Neural progenitor cell (in vitro differentiated cells): ENCODE measurements around the gene KIR2DL3.

Experiments used
- CTCF ChIP-seq: fragments of 200-600 bp; sonication (generic); IDR thresholded peaks from 2 replicates; pipeline ENCODE4 v1.5.1; 2017; ENCODE audit warnings: antibody characterized with exemption, mild to moderate bottlenecking
- EZH2 ChIP-seq: fragments of 200-600 bp; sonication (generic); IDR thresholded peaks from 2 replicates; pipeline ENCODE4 v1.6.1; 2017; ENCODE audit warnings: antibody characterized with exemption, mild to moderate bottlenecking, moderate library complexity
- EZH2phosphoT487 ChIP-seq: fragments of 200-600 bp; sonication (generic); IDR thresholded peaks from 2 replicates; pipeline ENCODE4 v1.6.1; 2017; ENCODE audit warnings: antibody characterized with exemption

- TF ChIP-seq CTCF (no peak), EZH2phosphoT487 (no peak), EZH2 (no peak)
Observed at GRCh38 chr19:54795758-54796157, 57.4 kb downstream of the KIR2DL3 start.
